AG04449 (cell line): ENCODE measurements around the gene NEO1.

Experiments used
- CTCF ChIA-PET: fragments of 350-600 bp; formaldehyde crosslinking; extraction: SDS; loops from one replicate; lab custom pipeline; 2021; ENCODE audit warnings: antibody characterized with exemption; lab: Yijun Ruan, JAX
- POLR2A ChIA-PET: fragments of 400-600, 350-600 bp; formaldehyde crosslinking; extraction: SDS; loops from one replicate; lab custom pipeline; 2020; ENCODE audit warnings: antibody characterized with exemption, inconsistent platforms; lab: Yijun Ruan, JAX
- DNase-seq: peaks from one replicate; pipeline ENCODE4 v3.0.0-alpha.2; 2010; ENCODE audit warnings: low read depth, low spot score
- H3K4me3 ChIP-seq: 2 replicates; pipeline ENCODE4 v1.5.1; 2011; ENCODE audit warnings: low read depth, mild to moderate bottlenecking, control low read depth, low read length
- CTCF ChIP-seq: IDR thresholded peaks from one replicate; pipeline ENCODE4 v1.5.1; 2011; ENCODE audit warnings: mild to moderate bottlenecking, moderate library complexity, low read length, control low read depth, inconsistent platforms; ENCODE audit not compliant: insufficient read depth; ENCODE audit errors: missing control alignments

The NEO1 gene

GRCh38 chr15:73141216-73141900, 89.1 kb downstream of the NEO1 start:
- ChIA-PET CTCF (no interaction called here), POLR2A (no interaction called here)
- no peak for DNase-seq
- no peak for TF ChIP-seq CTCF
- H3K4me3 ChIP-seq: no peak overlapping the region

GRCh38 chr15:73142802-73143762, 90.8 kb downstream of the NEO1 start:
- no peak overlapping the region for H3K4me3 ChIP-seq
- ChIA-PET CTCF (no interaction called here), POLR2A (no interaction called here)
- DNase-seq: no peak
- TF ChIP-seq CTCF: no peak

- DNase-seq: no peak
- ChIA-PET POLR2A (no interaction called here), CTCF (no interaction called here)
- no peak overlapping the region for H3K4me3 ChIP-seq
- TF ChIP-seq CTCF: no peak
These were observed 91.5 kb downstream of the NEO1 start for GRCh38 chr15:73143763-73144155.

GRCh38 chr15:73146419-73146818, 94.2 kb downstream of the NEO1 start:
- CTCF ChIA-PET: no interaction called here
- DNase-seq: no peak
- no peak overlapping the region for H3K4me3 ChIP-seq
- POLR2A ChIA-PET: no interaction called here
- no peak for TF ChIP-seq CTCF

- ChIA-PET CTCF (no interaction called here), POLR2A (no interaction called here)
- no peak overlapping the region for H3K4me3 ChIP-seq
- no peak for DNase-seq
- TF ChIP-seq CTCF: no peak
These were observed 98.6 kb downstream of the NEO1 start for GRCh38 chr15:73150831-73151230.

GRCh38 chr15:73153024-73153423, 100.8 kb downstream of the NEO1 start:
- no peak overlapping the region for H3K4me3 ChIP-seq
- POLR2A ChIA-PET: no interaction called here
- CTCF ChIA-PET: no interaction called here
- DNase-seq: no peak
- TF ChIP-seq CTCF: no peak
